PC-9 (cell line): ENCODE results near the gene NRAS. TPM values are rescaled to one million over a fixed set of nuclear protein-coding genes. Genes with fewer than 3 reads are reported as not detected.
"Not testable (repeated sequence)": the region's sequence is repeated elsewhere in the genome, so short reads cannot be mapped to it uniquely, and the experiment has no call there.

Source experiments
- BruUV-seq: library from RNA; stranded (reverse); fragments of 400-500 nt; replicated peaks from 2 replicates; lab custom pipeline; 2021; lab: Mats Ljungman, UMichigan
- CTCF ChIA-PET: fragments of 300-600 bp; sonication (Branson Sonifier 250); formaldehyde crosslinking; loops from one replicate; lab custom pipeline; 2022; ENCODE audit warnings: antibody characterized with exemption; lab: Charles Lee
- POLR2A ChIA-PET: fragments of 300-600 bp; sonication (Branson Sonifier 250); formaldehyde crosslinking; loops from one replicate; lab custom pipeline; 2022; ENCODE audit warnings: antibody characterized with exemption; ENCODE audit not compliant: unreplicated experiment; lab: Charles Lee
- DNase-seq, 2 experiments: peaks; one replicate each; pipeline versions ENCODE4 v3.0.0 to v3.0.0-alpha.2; 2015 to 2022; ENCODE audit warnings: mixed read lengths in 1 of 2
- H2AFZ ChIP-seq: fragments of 200-600 bp; sonication (generic); 2 replicates; pipeline ENCODE4 v1.8.1; 2017; ENCODE audit warnings: antibody characterized with exemption
- H3F3A ChIP-seq: fragments of 200-600 bp; sonication (generic); 2 replicates; pipeline ENCODE4 v1.8.1; 2017; ENCODE audit warnings: antibody characterized with exemption, mild to moderate bottlenecking, low read depth; ENCODE audit not compliant: insufficient read depth
- H3K27ac ChIP-seq: fragments of 200-600 bp; sonication (generic); 2 replicates; pipeline ENCODE4 v1.6.1; 2016; ENCODE audit warnings: mixed run types
- H3K27me3 ChIP-seq: fragments of 200-600 bp; sonication (generic); 2 replicates; pipeline ENCODE4 v1.6.1; 2016; ENCODE audit warnings: low read depth, mixed run types; ENCODE audit not compliant: insufficient read depth
- H3K36me3 ChIP-seq: fragments of 200-600 bp; sonication (generic); 2 replicates; pipeline ENCODE4 v1.6.1; 2016; ENCODE audit warnings: low read depth, mixed run types
- H3K4me1 ChIP-seq: fragments of 200-600 bp; sonication (generic); replicated peaks from 2 replicates; pipeline ENCODE4 v1.6.1; 2016; ENCODE audit warnings: mixed run types; ENCODE audit not compliant: insufficient read depth
- H3K4me2 ChIP-seq: fragments of 200-600 bp; sonication (generic); 2 replicates; pipeline ENCODE4 v1.6.1; 2017; ENCODE audit warnings: mixed run types
- H3K4me3 ChIP-seq: fragments of 200-600 bp; sonication (generic); 2 replicates; pipeline ENCODE4 v1.6.1; 2016; ENCODE audit warnings: mixed run types
- H3K79me2 ChIP-seq: fragments of 200-600 bp; sonication (generic); 2 replicates; pipeline ENCODE4 v1.6.1; 2017; ENCODE audit warnings: low read depth, mixed run types
- H3K9me2 ChIP-seq: fragments of 200-600 bp; sonication (generic); 2 replicates; pipeline ENCODE4 v1.8.1; 2017; ENCODE audit warnings: mild to moderate bottlenecking; ENCODE audit not compliant: insufficient read depth
- H3K9me3 ChIP-seq: fragments of 200-600 bp; sonication (generic); 2 replicates; pipeline ENCODE4 v1.8.1; 2016; ENCODE audit warnings: low read depth; ENCODE audit not compliant: insufficient read depth
- H4K20me1 ChIP-seq: fragments of 200-600 bp; sonication (generic); 2 replicates; pipeline ENCODE4 v1.8.1; 2017; ENCODE audit not compliant: insufficient read depth
- CTCF ChIP-seq: fragments of 200-600 bp; sonication (generic); conservative IDR thresholded peaks from 2 replicates; pipeline ENCODE4 v1.6.1; 2017; ENCODE audit warnings: mixed run types, antibody characterized with exemption, mild to moderate bottlenecking, moderate library complexity
- EZH2 ChIP-seq: fragments of 200-600 bp; sonication (generic); IDR thresholded peaks from 2 replicates; pipeline ENCODE4 v1.8.0; 2017; ENCODE audit warnings: antibody characterized with exemption, low read depth
- intact Hi-C: fragments of 100-400 bp; cut with micrococcal nuclease; formaldehyde crosslinking; loops from one replicate; pipeline ENCODE4 v1.10.0; 2022; ENCODE audit not compliant: unreplicated experiment
- total RNA-seq: library from RNA; stranded (reverse); gene quantifications from 2 replicates; pipeline ENCODE4 v1.2.3, GENCODE V29; 2021

NRAS gene
- total RNA-seq, 1 experiment from 2014 or later = 37.8 TPM

GRCh38 chr1:114756009-114756892, 39.7 kb upstream of the NRAS start:
- intact Hi-C loops = loop anchor here (5.0 kb wide), 1 partner anchor 356 kb away; no protein-coding TSS in a partner anchor
- peak overlapping the region; percentile 79 for H3K4me3 ChIP-seq
- no peaks in the 10 kb centered on the region for H3K9me3 ChIP-seq
- H4K20me1 ChIP-seq = peaks cover 60% of the 10 kb centered on the region
- no peak for TF ChIP-seq CTCF
- no peak for TF ChIP-seq EZH2
- no peaks in the 10 kb centered on the region for H3K27me3 ChIP-seq
- no peak overlapping the region for H2AFZ ChIP-seq
- ChIA-PET POLR2A (interaction anchor here (0.8 kb wide), 2 partner anchors 32 to 1235 kb away, joined by 5 to 6 read pairs; no protein-coding TSS in a partner anchor), CTCF (no interaction called here)
- H3K9me2 ChIP-seq = no peaks in the 10 kb centered on the region
- H3K27ac ChIP-seq = peak overlapping the region; percentile 87
- peaks cover 24% of the 10 kb centered on the region for H3K36me3 ChIP-seq
- H3K79me2 ChIP-seq = peaks cover 66% of the 10 kb centered on the region
- peak overlapping the region; percentile 84 for H3K4me2 ChIP-seq
- peaks cover 22% of the 10 kb centered on the region for H3F3A ChIP-seq
- BruUV-seq = TSS peak; percentile 34
- H3K4me1 ChIP-seq = peaks cover 34% of the 10 kb centered on the region
- no peak for DNase-seq

- H3K4me1 ChIP-seq = peaks cover 34% of the 10 kb centered on the region
- no TSS peak for BruUV-seq
- no peaks in the 10 kb centered on the region for H3K9me3 ChIP-seq
- H2AFZ ChIP-seq = no peak overlapping the region
- peaks cover 22% of the 10 kb centered on the region for H3F3A ChIP-seq
- intact Hi-C loops = loop anchor here (5.0 kb wide), 1 partner anchor 357 kb away; no protein-coding TSS in a partner anchor
- H3K27ac ChIP-seq = 0 out of 2 replicates have a peak overlapping the region, but pooled peaks have one; percentile 17
- POLR2A ChIA-PET = no interaction called here
- CTCF ChIA-PET = no interaction called here
- TF ChIP-seq CTCF (no peak), EZH2 (no peak)
- peak overlapping the region; percentile 79 for H3K4me3 ChIP-seq
- DNase-seq = peak in 1 of 2 experiments; percentile 58
- H3K4me2 ChIP-seq = peak overlapping the region; percentile 84
- no peaks in the 10 kb centered on the region for H3K9me2 ChIP-seq
- H4K20me1 ChIP-seq = peaks cover 70% of the 10 kb centered on the region
- H3K79me2 ChIP-seq = peaks cover 76% of the 10 kb centered on the region
- peaks cover 32% of the 10 kb centered on the region for H3K36me3 ChIP-seq
- H3K27me3 ChIP-seq = no peaks in the 10 kb centered on the region
Observed at GRCh38 chr1:114755006-114755931, 38.7 kb upstream of the NRAS start.

- H3K27ac ChIP-seq, H3K9me2 ChIP-seq, POLR2A ChIA-PET, H3K27me3 ChIP-seq, H2AFZ ChIP-seq, intact Hi-C loops, H3K9me3 ChIP-seq, BruUV-seq, DNase-seq, H3K4me3 ChIP-seq: not testable (repeated sequence)
- Histone ChIP-seq H3K36me3 (peaks cover 47% of the 10 kb centered on the region), H4K20me1 (peaks cover 85% of the 10 kb centered on the region), H3F3A (peaks cover 24% of the 10 kb centered on the region; the same call in 1 of the 2 replicates), H3K79me2 (peaks cover 91% of the 10 kb centered on the region), H3K4me2 (peak overlapping the region; percentile 84; the same call in 1 of the 2 replicates), H3K4me1 (peaks cover 31% of the 10 kb centered on the region)
- CTCF ChIA-PET = interaction anchor here (0.5 kb wide), 1 partner anchor 953 kb away, joined by 3 read pairs; no protein-coding TSS in a partner anchor
Observed at GRCh38 chr1:114753702-114754101, 37.1 kb upstream of the NRAS start.
